GM03348 (cell line): ENCODE data around the gene NINJ1.

ENCODE experiments used
- DNase-seq: peaks from one replicate; pipeline ENCODE4 v3.0.0; 2012; ENCODE audit warnings: low spot score

The NINJ1 gene

GRCh38 chr9:93132287-93132927 lies 1.6 kb downstream of the NINJ1 start:
- peak; percentile 76 for DNase-seq

DNA sequence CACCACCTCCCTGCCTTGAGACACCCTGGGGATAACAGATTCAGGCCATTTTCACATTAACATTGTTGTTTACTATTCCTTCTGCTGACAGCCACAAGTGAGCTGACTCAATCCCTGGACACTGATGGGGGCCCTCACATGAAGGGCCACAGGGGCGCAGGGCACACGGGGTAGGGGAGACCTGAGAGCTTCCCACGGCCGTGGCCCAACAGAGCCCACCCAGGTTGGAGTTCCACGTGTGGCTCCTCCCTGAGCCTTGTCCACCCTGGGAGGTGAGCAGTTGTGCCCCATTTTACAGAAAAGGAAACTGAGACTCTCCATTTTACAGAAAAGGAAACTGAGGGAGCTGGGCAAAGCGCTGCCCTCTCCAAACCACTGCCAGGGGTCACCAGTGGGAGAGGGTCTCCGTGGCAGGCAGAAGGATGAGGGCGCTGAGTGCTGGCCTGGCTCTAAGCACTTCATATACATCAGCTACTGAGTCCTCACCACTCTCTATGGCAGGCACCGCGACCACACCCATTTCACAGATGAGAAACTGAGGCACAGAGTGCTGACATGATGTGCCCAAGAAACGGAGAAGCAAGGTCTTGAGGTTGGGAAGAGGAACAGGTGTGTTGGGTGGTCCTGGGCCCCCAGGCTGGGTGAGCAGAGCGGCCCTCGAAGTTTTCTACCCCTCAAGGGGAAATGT lies 2.3 kb downstream of the NINJ1 start:
- no peak for DNase-seq

DNA sequence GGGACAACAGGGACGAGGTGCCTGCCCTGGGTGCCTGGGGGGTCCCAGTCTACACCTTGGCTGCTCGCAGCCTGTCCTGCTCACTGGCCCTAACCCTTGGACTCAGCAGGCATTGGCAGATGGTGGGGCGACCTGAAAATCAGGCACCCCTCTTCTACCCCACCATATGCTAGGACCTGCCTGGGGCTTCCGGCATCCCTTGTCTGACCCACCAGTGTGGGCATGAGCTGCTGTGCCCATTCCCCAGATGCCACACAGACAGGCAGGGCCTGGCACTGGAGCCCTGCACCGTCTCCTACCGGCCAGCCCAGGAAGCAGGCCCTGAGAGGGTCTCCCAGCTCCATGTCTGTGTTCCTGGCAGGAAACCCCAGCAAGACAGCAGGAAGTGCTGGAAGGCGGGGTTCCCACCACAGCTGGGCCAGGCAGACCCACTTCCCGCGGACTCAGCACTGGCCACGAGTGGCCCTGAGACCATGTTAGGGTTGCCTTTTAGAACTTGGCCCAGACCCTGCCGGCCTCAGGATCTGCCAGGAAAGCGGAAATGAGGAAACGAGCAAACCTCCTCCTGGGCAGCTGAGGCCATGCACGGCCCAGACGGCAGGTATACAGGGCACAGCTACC lies 3.1 kb downstream of the NINJ1 start:
- DNase-seq, result no peak

DNA sequence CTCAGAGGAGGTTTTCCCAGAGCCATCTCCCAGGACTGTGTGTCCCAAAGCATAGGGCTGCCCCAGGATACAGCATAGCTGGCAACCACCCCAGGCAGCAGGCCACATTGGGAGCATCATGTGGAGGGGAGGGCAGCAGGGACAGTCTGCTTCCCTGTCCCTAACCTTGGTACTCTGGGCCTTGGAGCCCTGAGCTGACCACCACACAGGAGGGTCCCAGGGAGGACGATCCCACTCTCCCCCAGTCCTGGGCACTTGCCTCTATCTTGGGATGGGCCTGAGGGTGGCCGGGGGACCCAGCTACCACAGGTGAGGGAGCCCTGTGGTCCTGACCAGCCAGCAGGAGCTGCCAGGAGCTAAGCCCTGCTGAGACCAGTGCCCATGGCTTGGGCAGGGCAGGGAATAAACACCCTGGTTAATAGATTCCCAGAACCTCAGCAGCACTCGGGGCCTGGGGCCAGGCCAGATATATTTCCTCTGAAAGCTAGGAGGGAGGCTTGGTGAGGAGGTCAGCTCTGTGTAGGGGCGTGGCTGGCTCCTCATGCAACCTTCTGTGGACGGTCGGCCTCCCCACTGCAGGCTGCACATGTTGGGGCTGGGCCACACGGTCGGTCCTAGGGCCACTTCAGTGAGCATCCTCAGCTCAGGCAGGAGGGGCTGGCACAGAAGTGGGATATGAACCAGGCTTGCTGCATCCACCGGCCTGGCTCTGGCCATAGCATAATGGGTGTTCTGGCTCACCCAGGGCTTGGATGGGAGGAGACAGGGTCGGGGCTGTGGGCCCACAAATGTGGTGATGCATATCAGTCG lies 4.2 kb downstream of the NINJ1 start:
- DNase-seq, result no peak

DNA sequence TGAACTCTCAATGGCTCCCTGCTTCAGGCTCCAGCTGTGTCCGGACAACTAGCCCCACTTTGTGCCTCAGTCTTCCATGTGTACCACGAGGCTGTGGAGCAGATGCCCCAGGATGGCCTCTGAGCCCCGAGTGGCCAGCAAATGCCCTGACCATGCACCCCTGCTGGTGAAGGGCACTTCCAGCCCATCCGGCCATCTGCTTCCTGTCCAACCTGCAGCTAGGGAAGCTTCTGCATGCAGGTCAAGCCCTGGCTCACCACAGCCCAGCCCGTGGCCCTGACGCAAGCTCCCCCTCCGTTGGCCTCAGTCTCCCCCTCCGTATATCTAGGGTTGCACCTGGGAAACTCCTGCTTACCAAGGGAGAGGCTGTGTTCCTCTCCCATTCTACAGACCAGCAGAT lies 4.8 kb downstream of the NINJ1 start:
- no peak for DNase-seq

GRCh38 chr9:93128715-93129224 lies 5.3 kb downstream of the NINJ1 start:
- DNase-seq, result no peak

GRCh38 chr9:93128011-93128714 lies 5.9 kb downstream of the NINJ1 start:
- DNase-seq, result no peak

- DNase-seq, result no peak
Measured at GRCh38 chr9:93127395-93127911, 6.6 kb downstream of the NINJ1 start.

DNA sequence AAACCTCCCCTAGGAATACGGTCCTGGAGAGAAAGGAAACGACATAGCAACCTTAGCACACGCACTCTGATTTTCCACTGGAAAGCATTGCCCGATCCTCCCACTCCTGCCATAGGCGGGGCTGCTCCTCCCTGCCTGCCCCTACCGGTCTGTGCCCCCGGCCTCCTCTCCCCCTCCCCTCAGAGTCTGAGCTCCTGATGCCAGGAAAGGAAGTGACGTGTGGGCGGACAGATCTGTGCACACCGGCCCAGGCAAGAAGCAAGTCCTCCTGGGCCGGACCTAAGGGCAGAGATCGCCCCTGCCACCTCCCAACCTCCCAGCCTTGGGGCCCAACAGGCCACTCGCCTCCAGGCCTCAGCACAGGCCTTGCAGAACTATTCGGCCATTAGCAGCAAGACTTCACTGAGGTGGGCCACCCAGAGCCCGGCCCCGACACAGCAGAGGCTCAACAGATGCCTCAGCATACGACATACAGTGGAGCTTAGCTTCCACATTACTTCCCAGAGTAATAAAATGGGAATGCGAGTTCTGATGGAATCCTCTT lies 7.2 kb downstream of the NINJ1 start:
- no peak for DNase-seq

- DNase-seq, result no peak
Measured at GRCh38 chr9:93126151-93126781, 7.8 kb downstream of the NINJ1 start.

- no peak for DNase-seq
Measured at GRCh38 chr9:93125331-93125894, 8.6 kb downstream of the NINJ1 start.

DNA sequence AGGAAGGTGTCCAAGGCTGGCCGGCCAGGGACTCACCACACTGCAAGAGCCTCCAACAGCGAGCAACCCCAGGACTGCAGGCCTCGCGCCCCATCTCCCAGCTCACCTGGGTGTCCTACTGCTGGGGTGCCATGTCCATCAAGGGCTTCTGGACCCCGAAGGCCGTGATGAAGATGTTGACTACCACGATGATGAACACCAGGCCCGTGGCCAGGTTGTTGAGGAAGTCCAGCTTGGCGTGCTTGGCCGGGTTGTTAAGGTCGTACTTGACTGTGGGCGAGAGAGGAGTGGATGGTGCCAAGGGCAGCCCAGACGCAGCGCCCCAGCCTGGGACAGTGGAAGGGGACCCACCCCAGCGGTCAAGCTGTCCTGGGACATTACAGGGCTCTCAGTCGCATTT lies 9.3 kb downstream of the NINJ1 start:
- no peak for DNase-seq

GRCh38 chr9:93123561-93124283 lies 10.3 kb downstream of the NINJ1 start:
- DNase-seq, result no peak

DNA sequence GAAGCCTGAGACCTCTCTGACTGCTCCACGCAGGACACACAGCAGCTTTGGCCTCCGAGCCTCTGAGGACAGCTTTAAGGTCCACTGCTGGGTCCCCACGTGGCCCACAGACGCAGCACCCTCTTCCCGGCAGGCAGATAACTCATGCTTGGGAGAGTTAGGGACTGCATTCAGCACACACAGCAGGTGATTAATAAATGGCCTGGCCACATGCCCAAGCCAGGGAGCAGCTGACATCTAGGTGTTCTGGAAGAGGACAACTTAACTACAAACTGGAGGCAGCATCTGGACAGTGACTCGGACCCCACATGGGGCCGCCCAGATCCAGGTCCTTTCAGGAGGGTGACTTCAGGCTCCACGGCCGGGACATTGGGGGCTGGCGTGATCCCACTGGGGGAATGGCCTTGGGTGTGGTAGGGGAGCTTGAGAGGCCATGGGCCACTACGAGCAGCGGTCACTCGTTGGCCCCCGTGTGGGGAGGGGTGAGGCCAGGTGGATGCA lies 11.3 kb downstream of the NINJ1 start:
- DNase-seq, result no peak

- DNase-seq, result no peak
Measured at GRCh38 chr9:93121316-93122241, 12.5 kb downstream of the NINJ1 start.

DNA sequence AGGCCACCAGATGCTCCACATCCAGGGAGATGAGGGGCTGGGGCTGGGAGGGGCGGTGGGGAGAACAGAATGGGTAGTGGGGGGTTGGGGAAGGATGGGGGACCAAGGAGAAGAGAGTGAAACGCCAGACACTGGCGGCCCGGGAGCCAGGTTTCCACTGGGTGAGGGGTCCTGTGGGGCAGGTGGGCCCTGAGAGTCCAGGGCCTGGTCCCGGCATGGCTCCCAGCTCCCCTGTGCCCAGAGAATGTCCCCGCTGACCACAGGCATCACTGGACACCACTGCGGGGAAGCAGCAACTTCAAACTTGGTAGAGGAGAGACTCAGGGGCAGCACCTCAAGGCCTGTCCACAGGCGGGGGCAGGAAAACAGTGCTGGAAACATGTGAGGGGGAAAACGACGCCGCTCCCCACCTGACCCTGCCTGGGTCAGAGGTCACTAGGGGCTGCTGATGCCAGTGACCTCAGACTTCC lies 13.2 kb downstream of the NINJ1 start:
- DNase-seq, result no peak

GRCh38 chr9:93119953-93120845 lies 13.9 kb downstream of the NINJ1 start:
- peak; percentile 74 for DNase-seq

GRCh38 chr9:93119703-93119952 lies 14.4 kb downstream of the NINJ1 start:
- no peak for DNase-seq
